ENCODE measurements around the gene TYROBP.
"Not testable (repeated sequence)": the region's sequence is repeated elsewhere in the genome, so short reads cannot be mapped to it uniquely, and the experiment has no call there.

The TYROBP gene

DNA sequence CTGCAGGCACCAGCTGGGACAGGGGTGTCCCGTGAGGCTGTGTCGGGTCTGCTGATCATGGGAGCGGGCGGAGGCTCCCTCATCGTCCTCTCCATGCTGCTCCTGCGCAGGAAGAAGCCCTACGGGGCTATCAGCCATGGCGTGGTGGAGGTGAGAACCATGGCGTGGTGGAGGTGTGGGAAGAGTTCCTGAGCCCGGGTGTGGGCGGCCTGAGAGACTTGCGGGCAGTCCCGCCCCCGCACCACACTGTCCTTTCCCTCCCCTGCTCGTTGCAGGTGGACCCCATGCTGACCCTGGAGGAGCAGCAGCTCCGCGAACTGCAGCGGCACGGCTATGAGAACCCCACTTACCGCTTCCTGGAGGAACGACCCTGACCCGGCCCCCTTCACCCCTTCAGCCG is 29.0 kb downstream of the TYROBP start:
- in situ Hi-C loops (cut with HindIII; ENCODE audit: low sequenced_read_pairs), result no loop called here

DNA sequence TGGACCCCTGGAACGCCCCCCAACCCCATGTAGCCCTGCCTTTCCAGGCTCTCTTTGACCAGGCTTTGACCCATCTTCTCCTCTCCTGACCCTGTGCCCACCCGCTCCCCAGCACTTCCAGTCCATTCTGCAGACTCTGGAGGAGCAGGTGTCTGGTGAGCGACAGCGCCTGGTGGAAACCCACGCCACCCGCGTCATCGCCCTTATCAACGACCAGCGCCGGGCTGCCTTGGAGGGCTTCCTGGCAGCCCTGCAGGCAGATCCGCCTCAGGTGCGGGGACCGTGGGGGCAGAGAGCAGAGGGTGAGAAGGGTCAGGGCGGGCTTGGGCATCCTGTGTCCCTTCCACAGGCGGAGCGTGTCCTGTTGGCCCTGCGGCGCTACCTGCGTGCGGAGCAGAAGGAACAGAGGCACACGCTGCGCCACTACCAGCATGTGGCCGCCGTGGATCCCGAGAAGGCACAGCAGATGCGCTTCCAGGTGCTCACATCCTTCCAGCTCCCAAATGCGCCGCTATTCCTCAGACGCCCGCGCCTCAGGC is 33.6 kb downstream of the TYROBP start:
- in situ Hi-C loops (cut with HindIII; ENCODE audit: low sequenced_read_pairs), result no loop called here

DNA sequence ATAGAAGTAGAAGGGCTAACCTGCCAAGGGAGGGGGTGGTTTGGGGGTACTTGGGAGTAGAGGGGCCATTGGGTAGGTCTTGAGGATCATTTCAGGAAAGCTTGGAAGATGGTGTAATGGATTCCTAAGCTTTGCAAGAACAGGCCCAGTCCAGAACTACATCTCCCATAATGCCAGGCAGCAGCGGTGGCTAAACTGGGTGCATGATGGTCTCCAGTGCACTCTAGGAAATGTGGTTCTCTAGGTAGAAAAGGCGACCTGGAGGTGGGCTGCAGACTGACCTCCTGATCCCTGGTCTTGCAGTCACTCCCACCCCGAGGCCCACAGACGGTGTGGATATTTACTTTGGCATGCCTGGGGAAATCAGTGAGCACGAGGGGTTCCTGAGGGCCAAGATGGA is 35.9 kb downstream of the TYROBP start:
- in situ Hi-C loops (cut with HindIII; ENCODE audit: low sequenced_read_pairs), result no loop called here

DNA sequence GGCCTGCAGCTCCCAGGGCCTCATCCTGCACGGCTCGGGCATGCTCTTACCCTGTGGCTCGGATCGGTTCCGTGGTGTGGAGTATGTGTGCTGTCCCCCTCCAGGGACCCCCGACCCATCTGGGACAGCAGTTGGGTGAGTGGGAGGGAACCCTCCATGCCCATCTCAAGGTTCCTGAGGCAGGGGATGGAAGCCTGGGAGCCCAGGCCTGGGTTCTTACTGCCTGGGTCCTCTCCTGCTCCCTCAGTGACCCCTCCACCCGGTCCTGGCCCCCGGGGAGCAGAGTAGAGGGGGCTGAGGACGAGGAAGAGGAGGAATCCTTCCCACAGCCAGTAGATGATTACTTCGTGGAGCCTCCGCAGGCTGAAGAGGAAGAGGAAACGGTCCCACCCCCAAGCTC is 36.5 kb downstream of the TYROBP start:
- in situ Hi-C loops (cut with HindIII; ENCODE audit: low sequenced_read_pairs), result no loop called here

DNA sequence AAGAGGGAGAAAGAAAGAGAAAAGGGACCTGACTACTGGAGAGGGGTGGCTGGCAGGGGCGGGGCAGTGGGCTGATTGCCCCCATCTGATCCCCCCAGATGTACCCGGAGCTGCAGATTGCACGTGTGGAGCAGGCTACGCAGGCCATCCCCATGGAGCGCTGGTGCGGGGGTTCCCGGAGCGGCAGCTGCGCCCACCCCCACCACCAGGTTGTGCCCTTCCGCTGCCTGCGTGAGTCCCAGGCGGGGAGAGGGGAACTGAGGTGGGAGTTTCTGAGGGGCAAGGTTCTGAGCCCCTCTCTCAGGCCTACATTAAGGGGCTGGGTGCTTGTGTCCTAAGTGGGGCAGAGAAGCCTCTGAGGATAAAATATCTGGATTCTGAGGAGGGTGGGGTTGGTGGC is 37.3 kb downstream of the TYROBP start:
- in situ Hi-C loops (cut with HindIII; ENCODE audit: low sequenced_read_pairs), result no loop called here

DNA sequence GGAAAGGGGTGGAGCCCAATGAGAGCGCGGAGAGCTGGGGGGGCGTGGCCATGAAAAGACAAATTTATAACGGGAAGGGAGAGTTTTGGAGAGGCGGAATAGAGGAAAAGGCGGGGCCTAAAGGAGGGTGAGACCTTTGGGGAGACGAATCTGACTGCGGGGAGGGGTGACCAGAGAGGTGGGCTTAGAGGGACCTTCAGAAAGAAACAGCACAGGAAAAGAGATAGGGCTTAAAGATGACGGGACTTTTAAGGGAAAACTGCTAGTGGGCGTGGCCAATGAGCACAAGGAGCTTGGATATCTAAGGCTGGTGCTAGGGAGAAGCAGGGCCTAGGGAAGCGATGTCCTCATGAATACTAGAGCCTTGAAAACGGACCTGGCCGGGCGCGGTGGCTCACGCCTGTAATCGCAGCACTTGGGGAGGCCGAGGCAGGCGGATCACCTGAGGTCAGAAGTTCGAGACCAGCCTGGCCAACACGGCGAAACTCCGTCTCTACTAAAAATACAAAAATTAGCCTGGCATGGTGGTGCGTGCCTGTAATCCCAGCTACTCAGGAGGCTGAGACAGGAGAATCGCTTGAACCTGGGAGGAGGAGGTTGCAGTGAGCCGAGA is 37.9 kb downstream of the TYROBP start:
- in situ Hi-C loops (cut with HindIII; ENCODE audit: low sequenced_read_pairs), result not testable (repeated sequence)

DNA sequence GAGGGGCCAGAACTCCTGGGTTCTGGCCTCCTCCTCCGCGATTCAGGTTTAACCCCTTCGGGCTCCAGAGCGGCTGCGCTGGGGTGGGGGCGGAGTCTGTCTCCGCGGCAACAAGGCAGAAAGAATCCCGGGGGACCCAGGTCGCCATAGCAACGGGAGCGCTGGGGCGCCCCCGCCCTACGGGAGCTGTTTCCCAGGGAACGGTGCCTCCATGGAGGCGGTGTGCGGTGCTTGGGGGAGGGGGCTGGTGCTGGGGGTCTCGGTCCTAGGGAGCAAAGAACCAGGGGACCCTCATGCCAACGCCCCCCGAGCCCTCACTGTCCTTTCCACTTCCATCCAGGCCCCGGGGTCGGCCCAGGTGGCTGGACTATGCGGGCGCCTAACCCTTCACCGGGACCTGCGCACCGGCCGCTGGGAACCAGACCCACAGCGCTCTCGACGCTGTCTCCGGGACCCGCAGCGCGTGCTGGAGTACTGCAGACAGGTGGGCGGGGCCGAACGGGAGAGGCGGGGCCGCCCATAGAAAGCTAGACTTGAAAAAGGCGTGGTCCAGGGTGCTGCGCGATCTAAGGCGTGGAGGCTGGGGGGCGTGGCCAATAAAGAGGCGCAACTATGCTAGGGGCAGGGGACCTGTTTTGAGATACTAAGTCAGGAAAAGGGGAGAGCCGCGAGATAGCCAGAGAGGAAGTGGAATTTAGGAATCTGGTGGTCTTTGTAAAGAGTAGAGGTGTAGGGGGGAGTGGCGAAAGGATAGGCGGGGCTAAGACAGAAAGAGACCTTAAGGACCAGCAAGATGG is 38.6 kb downstream of the TYROBP start:
- in situ Hi-C loops (cut with HindIII; ENCODE audit: low sequenced_read_pairs), result no loop called here

DNA sequence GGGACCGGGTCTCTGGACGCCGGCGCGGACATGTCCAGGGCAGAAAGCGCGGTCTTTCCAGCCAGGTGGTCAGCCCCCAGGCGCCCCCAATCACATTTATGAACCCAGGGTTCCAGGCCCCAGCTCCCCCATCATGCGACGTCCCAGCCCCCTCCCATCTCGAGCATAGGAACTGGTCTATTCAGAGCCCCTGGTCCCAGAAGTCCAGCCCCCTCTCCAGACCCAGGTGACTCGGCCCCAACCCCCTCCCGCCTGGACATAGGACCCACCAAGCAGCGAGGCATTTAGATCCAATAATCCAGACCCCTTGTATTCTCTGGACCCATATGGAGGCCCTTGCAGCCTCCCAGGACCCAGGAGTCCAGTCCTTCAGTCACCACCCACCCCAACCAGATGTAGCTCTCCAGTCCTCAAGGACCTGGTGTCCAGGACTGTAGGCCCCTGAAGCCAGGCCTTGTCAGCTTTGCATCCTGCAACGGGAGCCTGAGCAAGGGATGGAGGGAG is 39.2 kb downstream of the TYROBP start:
- in situ Hi-C loops (cut with HindIII; ENCODE audit: low sequenced_read_pairs), result no loop called here

DNA sequence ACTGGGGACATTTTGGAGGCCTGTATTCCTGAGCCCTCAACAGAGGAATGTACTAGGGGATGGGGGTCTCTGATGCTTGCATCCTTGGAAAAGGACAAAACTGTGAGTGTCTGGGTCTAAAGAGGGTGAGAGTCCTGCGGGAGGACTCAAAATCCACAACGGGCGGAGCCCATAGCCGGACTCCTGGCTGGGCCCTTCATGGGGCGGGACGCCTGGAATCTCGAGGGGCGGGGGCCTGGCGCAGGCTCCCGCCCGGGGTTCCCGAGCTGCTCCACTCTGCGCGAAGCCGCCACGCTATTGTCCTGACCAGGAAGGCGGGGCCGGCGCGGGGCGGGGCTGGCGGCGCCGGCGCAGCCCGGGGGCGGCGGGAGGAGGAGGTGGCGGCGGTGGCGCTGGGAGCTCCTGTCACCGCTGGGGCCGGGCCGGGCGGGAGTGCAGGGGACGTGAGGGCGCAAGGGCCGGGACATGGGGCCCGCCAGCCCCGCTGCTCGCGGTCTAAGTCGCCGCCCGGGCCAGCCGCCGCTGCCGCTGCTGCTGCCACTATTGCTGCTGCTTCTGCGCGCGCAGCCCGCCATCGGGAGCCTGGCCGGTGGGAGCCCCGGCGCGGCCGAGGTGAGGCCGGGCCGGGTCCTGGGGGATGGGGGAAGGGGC is 39.8 kb downstream of the TYROBP start, which contains the start of gene APLP1:
APLP1 (plus strand) TSS at position 403 of the 651 bp plus-strand sequence; CDS start at position 466, 63 bp downstream.
- in situ Hi-C loops (cut with HindIII; ENCODE audit: low sequenced_read_pairs), result no loop called here

DNA sequence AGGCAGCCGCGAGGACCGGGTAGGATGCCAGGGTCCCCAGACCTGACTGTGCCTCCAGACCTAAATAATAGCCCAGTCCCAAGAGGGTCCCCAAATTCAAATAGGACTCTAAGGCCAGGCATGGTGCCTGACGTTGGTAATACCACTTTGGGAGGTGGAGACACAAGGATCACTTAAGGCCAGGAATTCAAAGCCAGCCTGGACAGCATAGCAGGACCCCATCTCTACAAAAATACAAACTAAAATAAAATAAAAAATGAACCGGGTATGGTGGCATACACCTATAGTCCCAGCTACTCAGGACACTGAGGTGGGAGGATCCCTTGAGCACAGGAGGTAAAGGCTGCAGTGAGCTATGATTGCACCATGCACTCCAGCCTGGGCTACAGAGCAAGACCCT is 45.1 kb downstream of the TYROBP start:
- in situ Hi-C loops (cut with HindIII; ENCODE audit: low sequenced_read_pairs), result no loop called here

DNA sequence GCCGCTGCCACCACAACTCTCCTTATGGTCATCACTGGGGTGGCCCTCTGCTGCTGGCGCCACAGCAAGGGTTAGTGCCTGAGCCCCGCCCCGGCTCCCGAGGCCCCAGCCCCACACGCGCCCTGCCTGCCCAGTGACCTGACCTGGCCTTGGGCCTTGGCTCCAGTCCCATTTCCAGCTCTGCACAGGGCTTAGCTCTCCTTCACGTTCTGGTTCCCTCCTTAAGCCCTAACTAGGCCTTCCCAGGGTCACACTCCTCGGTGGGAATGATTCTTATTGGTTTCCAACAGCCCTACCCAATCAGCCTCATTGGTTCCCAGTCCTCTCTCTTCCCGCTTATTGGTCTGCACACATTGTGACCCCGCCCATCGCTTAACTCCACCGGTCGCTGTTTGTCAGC is 45.6 kb downstream of the TYROBP start:
- in situ Hi-C loops (cut with HindIII; ENCODE audit: low sequenced_read_pairs), result no loop called here

DNA sequence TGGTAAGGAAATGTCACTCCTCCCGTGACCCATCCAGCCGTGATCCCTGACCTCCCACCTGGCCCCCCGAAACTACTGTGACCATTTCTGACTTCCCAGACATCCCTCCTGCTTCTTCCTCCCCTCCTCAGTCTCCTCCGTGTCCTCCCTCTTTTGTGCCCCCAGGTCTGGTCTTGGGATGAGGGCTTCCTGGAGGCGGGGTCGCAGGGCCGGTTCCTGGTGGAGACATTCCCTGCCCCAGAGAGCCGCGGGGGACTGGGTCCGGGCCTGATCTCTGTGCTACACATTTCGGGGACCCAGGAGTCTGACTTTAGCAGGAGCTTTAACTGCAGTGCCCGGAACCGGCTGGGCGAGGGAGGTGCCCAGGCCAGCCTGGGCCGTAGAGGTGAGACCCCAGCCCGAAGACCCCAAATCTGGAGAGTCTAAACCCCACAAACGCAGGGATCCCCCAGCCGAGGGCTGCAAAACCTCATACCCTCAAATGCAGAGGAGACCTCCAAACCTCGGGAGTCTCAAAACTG is 46.4 kb downstream of the TYROBP start:
- in situ Hi-C loops (cut with HindIII; ENCODE audit: low sequenced_read_pairs), result no loop called here

DNA sequence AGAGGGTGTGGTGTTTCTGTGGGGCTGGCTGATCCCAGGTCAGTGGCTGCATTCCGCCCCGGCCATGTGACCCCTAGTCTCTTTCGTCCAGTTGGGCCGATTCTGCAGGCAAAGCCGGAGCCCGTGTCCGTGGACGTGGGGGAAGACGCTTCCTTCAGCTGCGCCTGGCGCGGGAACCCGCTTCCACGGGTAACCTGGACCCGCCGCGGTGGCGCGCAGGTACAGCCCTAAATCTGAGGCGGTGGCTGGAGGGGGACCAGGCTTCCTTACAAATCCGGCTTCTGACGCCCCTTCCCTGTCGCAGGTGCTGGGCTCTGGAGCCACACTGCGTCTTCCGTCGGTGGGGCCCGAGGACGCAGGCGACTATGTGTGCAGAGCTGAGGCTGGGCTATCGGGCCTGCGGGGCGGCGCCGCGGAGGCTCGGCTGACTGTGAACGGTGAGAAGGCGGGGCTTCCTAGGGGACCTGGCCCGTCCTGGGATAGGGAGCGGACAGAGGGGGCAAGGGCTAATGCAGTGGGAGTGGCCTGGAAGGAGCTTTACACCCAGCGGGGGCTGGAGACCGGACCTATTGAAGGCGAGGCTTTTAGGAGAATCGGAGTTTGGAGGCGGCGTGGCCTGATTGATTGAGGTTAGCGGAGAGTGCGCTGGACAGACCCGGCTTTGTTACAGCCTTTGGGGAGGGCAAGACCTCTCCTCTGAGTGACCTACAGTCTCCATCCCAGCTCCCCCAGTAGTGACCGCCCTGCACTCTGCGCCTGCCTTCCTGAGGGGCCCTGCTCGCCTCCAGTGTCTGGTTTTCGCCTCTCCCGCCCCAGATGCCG is 47.1 kb downstream of the TYROBP start:
- in situ Hi-C loops (cut with HindIII; ENCODE audit: low sequenced_read_pairs), result no loop called here

DNA sequence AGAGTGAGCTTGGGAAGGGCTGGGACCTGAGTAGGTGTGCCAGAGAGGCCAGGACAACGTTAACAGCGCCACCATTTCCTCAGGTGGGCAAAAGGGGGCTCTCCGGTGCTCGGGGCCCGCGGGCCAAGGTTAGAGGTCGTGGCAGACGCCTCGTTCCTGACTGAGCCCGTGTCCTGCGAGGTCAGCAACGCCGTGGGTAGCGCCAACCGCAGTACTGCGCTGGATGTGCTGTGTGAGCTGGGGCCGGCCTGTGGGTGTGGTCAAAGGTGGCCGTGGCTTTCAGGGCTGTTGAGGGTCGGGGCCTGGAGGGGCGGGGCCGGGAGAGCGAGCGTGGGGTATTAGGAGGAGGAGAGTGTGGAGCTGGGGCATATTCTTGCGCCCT is 47.7 kb downstream of the TYROBP start:
- in situ Hi-C loops (cut with HindIII; ENCODE audit: low sequenced_read_pairs), result no loop called here

DNA sequence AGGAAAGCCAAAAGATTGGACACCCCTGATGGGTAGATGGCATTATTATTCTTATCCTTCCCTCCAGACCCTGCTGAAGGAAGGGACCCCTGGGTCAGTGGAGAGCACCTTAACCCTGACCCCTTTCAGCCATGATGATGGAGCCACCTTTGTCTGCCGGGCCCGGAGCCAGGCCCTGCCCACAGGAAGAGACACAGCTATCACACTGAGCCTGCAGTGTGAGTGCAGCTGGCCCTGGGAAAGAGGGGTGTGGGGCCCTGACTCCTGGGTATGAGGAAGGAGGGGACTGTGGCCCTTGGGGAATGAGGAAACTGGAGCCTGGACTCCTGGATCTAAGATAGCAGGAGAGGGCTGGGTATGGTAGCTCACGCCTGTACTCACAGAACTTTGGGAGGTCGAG is 48.7 kb downstream of the TYROBP start:
- in situ Hi-C loops (cut with HindIII; ENCODE audit: low sequenced_read_pairs), result no loop called here

DNA sequence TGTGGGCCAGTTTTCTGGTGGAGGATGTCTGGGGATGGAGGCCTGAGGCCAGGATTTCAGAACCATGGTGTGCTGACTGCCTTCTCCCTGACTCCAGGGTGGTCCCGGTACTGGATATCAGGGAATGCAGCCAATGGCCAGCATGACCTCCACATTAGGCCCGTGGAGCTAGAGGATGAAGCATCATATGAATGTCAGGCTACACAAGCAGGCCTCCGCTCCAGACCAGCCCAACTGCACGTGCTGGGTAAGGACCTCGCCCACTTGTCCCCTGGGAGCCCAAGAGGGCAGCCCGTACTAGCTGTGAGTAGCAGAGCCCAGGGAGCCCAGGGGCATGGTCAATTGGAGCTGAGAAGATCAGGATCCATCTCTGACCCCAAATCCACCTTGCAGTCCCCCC is 49.8 kb downstream of the TYROBP start:
- in situ Hi-C loops (cut with HindIII; ENCODE audit: low sequenced_read_pairs), result no loop called here

DNA sequence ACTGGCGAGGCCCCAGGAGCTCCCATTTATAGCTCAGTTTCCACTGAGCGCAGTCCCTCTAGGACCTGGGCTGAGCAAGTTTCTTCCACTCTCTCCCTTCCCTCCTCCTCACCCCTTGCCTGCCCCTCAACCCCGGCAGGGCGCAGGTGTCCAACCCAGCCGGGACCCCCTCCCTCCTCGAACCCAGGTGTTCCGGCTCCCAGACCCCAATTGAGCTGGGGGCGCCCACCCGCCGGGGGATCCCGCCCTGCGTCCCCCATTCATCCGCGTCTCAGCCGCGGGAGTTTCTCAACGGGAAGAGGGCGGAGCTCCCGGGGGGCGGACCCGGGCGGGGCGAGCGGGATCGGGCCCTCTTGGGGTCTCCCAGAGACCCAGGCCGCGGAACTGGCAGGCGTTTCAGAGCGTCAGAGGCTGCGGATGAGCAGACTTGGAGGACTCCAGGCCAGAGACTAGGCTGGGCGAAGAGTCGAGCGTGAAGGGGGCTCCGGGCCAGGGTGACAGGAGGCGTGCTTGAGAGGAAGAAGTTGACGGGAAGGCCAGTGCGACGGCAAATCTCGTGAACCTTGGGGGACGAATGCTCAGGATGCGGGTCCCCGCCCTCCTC is 51.4 kb downstream of the TYROBP start, which contains the start of gene KIRREL2:
KIRREL2 (plus strand) TSS at position 366 of the 604 bp plus-strand sequence; CDS start at position 575, 209 bp downstream.
- in situ Hi-C loops (cut with HindIII; ENCODE audit: low sequenced_read_pairs), result no loop called here

Measured in endothelial cell of hepatic sinusoid (primary cell).